Measurements from ENCODE around the gene MED20.

The MED20 gene, protein sequence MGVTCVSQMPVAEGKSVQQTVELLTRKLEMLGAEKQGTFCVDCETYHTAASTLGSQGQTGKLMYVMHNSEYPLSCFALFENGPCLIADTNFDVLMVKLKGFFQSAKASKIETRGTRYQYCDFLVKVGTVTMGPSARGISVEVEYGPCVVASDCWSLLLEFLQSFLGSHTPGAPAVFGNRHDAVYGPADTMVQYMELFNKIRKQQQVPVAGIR

DNA sequence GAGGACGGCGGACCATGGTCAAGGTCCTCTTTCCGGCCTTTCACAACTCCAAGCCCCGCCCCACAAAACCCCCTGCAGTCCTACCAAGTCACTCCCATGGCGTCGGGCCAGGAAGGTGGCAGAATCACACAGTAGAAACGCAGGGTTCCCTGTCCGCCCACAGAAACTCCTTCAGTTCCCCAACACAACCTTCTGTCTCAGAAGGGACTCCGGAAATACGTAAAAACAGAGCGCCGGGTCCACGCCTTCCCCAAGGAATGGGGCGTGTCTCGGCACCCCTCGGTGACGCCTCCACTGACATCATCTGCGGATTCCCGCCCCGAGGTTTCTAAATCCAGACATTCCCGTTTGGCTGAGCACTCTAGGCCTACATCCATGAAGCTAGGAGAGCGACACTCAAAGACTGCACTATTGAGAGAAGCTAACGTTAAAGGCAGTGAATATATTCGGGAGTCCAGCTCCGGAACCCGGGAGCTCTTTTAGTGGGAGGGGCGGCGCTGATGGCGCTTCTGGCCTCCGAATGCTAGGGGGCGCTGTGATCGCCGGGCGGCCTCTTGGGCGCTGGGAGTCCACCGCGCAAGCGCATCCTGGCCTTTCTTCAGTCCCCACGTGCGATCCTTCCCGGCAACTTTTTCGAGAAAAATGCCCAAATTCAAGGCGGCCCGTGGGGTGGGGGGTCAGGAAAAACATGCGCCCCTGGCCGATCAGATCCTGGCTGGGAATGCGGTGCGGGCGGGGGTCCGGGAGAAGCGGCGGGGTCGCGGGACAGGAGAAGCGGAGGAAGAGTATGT lies at the start of gene MED20, which contains the start of gene BYSL:
MED20 (minus strand) TSS at position 219 of the 791 bp plus-strand sequence; CDS start at position 98, 121 bp downstream.
BYSL (plus strand) TSS at position 579 of the 791 bp plus-strand sequence; CDS start at position 643, 64 bp downstream.
- peak within 1 kb of the TSS; percentile 92 for H3K4me3 ChIP-seq (ENCODE audit: low read length)
- H3K4me1 ChIP-seq (ENCODE audit: control insufficient read depth, insufficient read depth, low read length): peaks cover 44% of the 10 kb centered on the region
- peak; percentile 98 for DNase-seq (ENCODE audit: low read depth)
- H3K9me3 ChIP-seq (ENCODE audit: control insufficient read depth, low read length): no peaks in the 10 kb centered on the region
- no peaks in the 10 kb centered on the region for H3K27me3 ChIP-seq (replicated peaks; ENCODE audit: control insufficient read depth, insufficient read depth, low read length)
- peaks cover 8% of the 10 kb centered on the region for H3K36me3 ChIP-seq (ENCODE audit: control insufficient read depth, insufficient read depth, low read length, severe bottlenecking)
- H3K9ac ChIP-seq (ENCODE audit: low read length): peak within 1 kb of the TSS; percentile 96

DNA sequence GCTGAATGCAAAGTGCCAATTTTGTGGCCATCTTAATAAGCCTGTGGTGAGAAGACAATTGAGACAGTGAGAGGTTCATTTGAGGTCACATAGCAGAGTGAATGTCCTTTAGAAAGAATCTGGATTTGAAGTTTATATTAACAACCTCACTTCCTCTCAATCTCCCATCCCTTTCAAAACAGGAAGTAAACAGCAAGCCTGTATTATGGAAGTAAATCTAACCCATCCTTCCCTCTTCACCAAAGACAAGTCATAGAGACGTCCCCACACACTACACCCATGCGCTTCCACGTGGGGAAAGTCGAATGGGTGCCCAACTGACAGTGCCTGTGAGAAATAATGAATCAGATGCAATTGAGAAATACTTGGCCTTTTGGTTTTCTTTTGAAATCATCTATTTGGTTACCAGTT lies 49.5 kb upstream of the MED20 start:
- peak; percentile 63 for DNase-seq (ENCODE audit: low read depth)
- H3K9me3 ChIP-seq (ENCODE audit: control insufficient read depth, low read length): no peaks in the 10 kb centered on the region
- no peak overlapping the region for H3K9ac ChIP-seq (ENCODE audit: low read length)
- no peaks in the 10 kb centered on the region for H3K36me3 ChIP-seq (ENCODE audit: control insufficient read depth, insufficient read depth, low read length, severe bottlenecking)
- H3K4me1 ChIP-seq (ENCODE audit: control insufficient read depth, insufficient read depth, low read length): peaks cover 11% of the 10 kb centered on the region
- no peaks in the 10 kb centered on the region for H3K27me3 ChIP-seq (replicated peaks; ENCODE audit: control insufficient read depth, insufficient read depth, low read length)
- H3K4me3 ChIP-seq (ENCODE audit: low read length): no peak overlapping the region

DNA sequence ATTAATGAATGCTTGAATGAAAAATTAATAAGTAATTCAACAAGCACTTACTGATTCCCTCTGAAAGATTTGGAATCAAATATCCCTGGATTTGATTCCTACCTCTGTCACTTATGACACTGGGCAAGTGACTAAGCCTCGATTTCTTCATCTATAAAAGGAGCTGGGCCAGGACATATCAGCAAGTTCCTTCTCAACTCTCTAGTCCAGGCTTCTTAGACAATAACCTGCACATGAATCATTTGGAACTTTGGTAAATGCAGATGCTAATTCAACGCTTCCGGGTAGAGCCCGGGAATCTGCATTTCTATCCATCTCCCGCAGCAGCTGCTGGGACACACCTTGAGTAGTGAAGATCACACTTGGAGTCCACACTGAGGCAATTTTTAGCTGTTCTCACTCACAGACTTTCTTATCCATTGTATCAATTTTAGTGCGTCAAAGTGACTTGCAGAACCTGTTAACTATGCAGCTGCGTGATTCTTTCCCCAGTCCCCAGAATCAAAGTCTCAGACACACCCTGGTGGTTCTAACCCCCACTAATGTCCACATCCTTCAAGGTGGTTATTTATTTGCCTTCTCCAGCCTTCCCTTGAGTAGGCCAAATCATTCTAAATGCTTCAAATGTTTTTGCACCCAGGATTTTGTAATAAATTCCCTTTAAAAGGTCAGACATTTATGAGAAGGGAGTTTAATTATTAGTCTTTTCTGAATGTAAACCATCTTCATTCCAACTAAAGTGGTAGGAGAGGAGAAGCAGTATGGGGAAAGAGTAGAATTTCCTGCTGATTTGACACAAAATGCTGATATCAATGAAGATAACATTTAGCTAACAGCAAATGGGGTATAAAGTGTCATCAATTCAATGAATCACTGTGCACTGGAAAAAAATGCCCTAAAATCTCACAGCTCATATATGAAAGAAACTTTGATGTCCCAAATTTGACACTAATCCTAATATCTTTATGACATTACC lies 46.7 kb upstream of the MED20 start:
- Histone ChIP-seq H3K9ac (ENCODE audit: low read length) (no peak overlapping the region), H3K9me3 (ENCODE audit: control insufficient read depth, low read length) (no peaks in the 10 kb centered on the region), H3K4me1 (ENCODE audit: control insufficient read depth, insufficient read depth, low read length) (peaks cover 11% of the 10 kb centered on the region), H3K27me3 (replicated peaks; ENCODE audit: control insufficient read depth, insufficient read depth, low read length) (no peaks in the 10 kb centered on the region), H3K36me3 (ENCODE audit: control insufficient read depth, insufficient read depth, low read length, severe bottlenecking) (no peaks in the 10 kb centered on the region), H3K4me3 (ENCODE audit: low read length) (no peak overlapping the region)
- peak; percentile 29 for DNase-seq (ENCODE audit: low read depth)

DNA sequence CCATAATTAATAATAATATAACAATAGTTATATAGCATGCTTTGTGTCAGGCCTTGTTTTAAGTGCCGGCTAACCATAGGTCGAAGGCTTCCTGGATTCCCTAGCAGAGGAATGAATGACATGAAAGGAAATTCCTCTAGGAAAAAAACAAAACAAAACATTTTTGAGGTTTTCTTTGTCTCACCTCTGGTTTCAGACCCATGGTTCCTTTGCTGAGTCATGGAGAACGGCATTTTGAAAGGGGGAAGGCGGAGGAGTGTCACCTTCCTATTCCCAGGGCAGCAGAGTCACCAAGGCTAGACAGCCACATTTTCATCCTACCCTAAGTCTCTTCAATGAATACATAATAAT lies 46.0 kb upstream of the MED20 start:
- peak; percentile 41 for DNase-seq (ENCODE audit: low read depth)
- Histone ChIP-seq H3K27me3 (replicated peaks; ENCODE audit: control insufficient read depth, insufficient read depth, low read length) (no peaks in the 10 kb centered on the region), H3K36me3 (ENCODE audit: control insufficient read depth, insufficient read depth, low read length, severe bottlenecking) (no peaks in the 10 kb centered on the region), H3K4me1 (ENCODE audit: control insufficient read depth, insufficient read depth, low read length) (peaks cover 11% of the 10 kb centered on the region), H3K4me3 (ENCODE audit: low read length) (no peak overlapping the region), H3K9me3 (ENCODE audit: control insufficient read depth, low read length) (no peaks in the 10 kb centered on the region), H3K9ac (ENCODE audit: low read length) (no peak overlapping the region)

DNA sequence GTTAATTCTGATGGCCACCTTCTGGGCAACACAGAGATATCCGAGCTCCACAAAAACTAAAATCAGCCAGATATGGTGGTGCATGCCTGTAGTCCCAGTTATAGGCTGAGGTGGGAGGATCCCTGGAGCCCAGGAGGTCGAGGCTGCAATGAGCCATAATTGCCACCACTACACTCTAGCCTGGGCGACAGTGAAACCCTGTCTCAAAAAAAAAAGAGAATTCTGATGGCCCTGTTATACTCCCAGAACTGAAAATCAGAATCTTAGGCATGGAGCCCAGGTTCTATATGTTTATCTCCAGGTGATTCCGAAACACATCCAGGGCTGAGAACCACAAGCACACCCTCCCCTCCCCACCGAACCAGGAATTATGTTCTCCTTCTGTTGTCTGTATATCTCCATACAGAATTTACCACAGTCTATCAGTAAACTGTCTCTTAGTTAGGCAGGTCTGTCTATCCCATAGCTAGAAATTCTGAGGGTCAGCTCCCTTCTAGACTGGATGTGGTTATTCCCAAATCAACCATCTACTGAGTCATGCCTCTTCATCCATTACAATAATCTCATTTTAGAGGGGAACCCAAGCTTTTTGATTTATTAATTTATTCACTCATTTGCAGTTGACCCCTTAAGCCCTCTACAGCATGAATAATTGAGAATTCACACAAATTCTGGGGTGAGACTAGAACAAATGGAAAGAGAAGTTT lies 45.4 kb upstream of the MED20 start:
- H3K4me1 ChIP-seq (ENCODE audit: control insufficient read depth, insufficient read depth, low read length): peaks cover 14% of the 10 kb centered on the region
- no peak for DNase-seq (ENCODE audit: low read depth)
- H3K4me3 ChIP-seq (ENCODE audit: low read length): no peak overlapping the region
- no peaks in the 10 kb centered on the region for H3K27me3 ChIP-seq (replicated peaks; ENCODE audit: control insufficient read depth, insufficient read depth, low read length)
- H3K36me3 ChIP-seq (ENCODE audit: control insufficient read depth, insufficient read depth, low read length, severe bottlenecking): no peaks in the 10 kb centered on the region
- H3K9ac ChIP-seq (ENCODE audit: low read length): no peak overlapping the region
- no peaks in the 10 kb centered on the region for H3K9me3 ChIP-seq (ENCODE audit: control insufficient read depth, low read length)

DNA sequence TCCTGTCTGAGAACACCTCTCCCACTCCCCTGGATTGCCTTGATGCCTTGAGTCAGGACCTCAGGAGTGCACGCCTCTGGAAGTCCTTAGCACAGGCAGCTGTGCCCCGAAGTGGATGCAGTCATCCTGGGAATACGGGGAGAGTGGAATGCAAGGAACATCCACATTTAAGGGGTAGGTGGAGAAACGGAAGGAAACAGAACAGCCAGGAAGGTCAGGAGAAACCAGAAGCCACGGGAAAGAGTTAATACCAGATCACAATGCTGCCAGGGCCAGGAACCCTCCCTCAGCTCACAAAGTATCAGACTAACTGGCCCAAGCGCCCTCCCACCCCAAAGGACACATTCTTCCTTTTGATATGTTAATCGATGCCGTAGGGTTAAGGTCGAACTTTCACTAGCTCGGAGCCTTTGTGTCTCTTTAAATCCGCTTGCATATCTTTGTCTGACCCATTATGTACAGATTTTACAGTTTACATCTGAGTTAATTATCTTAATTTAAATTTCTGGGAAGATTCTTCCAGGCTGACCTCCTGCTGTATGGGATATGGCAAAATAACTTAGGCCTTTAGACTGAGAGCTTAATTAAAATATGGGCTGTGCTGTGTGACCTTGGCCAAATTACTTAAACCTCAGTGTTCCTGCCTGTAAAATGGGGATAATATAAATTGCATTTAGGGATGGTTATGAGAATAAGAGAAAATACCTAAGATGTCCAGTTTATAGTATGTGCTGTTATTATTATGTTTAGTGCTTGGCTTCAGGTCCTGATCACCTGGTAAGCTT lies 44.7 kb upstream of the MED20 start:
- Histone ChIP-seq H3K9ac (ENCODE audit: low read length) (no peak overlapping the region), H3K36me3 (ENCODE audit: control insufficient read depth, insufficient read depth, low read length, severe bottlenecking) (no peaks in the 10 kb centered on the region), H3K4me1 (ENCODE audit: control insufficient read depth, insufficient read depth, low read length) (peaks cover 8% of the 10 kb centered on the region), H3K4me3 (ENCODE audit: low read length) (no peak overlapping the region), H3K27me3 (replicated peaks; ENCODE audit: control insufficient read depth, insufficient read depth, low read length) (no peaks in the 10 kb centered on the region), H3K9me3 (ENCODE audit: control insufficient read depth, low read length) (no peaks in the 10 kb centered on the region)
- DNase-seq (ENCODE audit: low read depth): no peak

DNA sequence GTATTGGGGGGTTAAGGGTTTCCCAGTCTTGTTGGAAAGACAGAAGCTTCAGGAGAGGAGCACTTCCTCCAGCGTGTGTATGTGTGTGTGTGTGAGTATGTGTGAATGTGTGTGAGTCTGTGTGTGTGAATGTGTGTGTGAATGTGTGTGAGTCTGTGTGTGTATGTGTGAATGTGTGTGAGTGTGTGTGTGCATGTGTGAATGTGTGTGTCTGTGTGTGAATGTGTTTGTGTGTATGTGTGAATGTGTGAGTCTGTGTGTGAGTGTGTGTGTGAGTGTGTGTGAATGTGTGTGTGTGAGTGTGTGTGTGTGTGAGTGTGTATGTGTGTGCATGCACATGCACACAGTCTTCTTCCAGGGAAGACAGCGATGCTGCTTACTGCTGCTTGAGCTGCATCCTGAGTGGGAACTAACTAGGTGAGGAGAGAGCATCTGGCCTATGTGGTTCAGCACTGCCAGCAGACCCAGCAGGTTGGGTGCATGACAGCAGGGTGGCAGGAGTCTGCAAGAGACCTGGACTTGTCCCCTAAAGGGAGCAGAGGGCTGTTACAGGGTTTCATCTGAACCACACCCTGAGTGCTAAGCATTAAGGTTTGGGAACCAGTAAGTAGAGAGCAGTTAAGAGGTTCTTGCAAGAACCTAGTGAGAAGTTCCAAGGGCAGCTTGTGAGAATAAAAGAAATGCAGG lies 43.4 kb upstream of the MED20 start:
- Histone ChIP-seq H3K4me1 (ENCODE audit: control insufficient read depth, insufficient read depth, low read length) (peaks cover 3% of the 10 kb centered on the region), H3K36me3 (ENCODE audit: control insufficient read depth, insufficient read depth, low read length, severe bottlenecking) (no peaks in the 10 kb centered on the region), H3K4me3 (ENCODE audit: low read length) (no peak overlapping the region), H3K27me3 (replicated peaks; ENCODE audit: control insufficient read depth, insufficient read depth, low read length) (no peaks in the 10 kb centered on the region), H3K9me3 (ENCODE audit: control insufficient read depth, low read length) (no peaks in the 10 kb centered on the region), H3K9ac (ENCODE audit: low read length) (no peak overlapping the region)
- DNase-seq (ENCODE audit: low read depth): no peak

DNA sequence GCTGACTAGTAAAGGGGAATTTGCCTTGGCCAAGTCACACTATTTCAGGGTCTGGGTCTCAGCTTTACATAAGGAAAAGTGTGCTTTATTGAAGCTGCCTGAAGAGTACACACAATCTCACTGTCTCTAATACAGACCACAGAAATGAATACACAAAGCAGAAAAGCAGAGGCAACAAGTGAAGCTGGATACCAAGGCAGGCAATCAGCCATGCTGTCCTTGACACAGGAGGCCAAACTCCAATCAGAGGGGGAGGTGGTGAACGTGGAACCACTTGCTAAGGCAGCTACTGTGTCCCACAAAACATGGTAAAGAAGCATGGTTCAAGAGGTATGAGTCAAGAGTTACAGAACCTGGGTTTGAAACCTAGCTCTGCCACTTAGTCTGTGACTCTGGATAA lies 42.4 kb upstream of the MED20 start:
- Histone ChIP-seq H3K4me1 (ENCODE audit: control insufficient read depth, insufficient read depth, low read length) (peaks cover 3% of the 10 kb centered on the region), H3K27me3 (replicated peaks; ENCODE audit: control insufficient read depth, insufficient read depth, low read length) (no peaks in the 10 kb centered on the region), H3K4me3 (ENCODE audit: low read length) (no peak overlapping the region), H3K9ac (ENCODE audit: low read length) (no peak overlapping the region), H3K9me3 (ENCODE audit: control insufficient read depth, low read length) (no peaks in the 10 kb centered on the region), H3K36me3 (ENCODE audit: control insufficient read depth, insufficient read depth, low read length, severe bottlenecking) (no peaks in the 10 kb centered on the region)
- no peak for DNase-seq (ENCODE audit: low read depth)

DNA sequence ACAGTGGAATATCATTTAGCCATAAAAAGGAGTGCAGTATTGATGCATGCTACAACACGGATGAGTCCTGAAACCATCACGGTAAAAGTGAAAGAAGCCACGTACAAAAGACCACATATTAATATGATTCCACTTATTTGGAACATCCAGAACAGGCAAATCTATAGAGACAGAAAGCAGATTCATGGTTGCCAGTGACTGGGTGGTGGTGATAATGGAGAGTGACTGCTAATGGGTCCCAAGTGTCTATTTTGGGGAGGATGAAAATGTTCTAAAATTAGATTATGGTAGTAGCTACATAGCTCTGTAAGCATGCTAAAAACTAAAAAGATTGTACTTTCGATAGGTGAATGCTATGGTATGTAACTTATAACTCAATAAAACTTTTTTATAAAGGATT lies 39.1 kb upstream of the MED20 start:
- Histone ChIP-seq H3K9ac (ENCODE audit: low read length) (no peak overlapping the region), H3K27me3 (replicated peaks; ENCODE audit: control insufficient read depth, insufficient read depth, low read length) (no peaks in the 10 kb centered on the region), H3K9me3 (ENCODE audit: control insufficient read depth, low read length) (no peaks in the 10 kb centered on the region), H3K4me3 (ENCODE audit: low read length) (no peak overlapping the region), H3K36me3 (ENCODE audit: control insufficient read depth, insufficient read depth, low read length, severe bottlenecking) (no peaks in the 10 kb centered on the region), H3K4me1 (ENCODE audit: control insufficient read depth, insufficient read depth, low read length) (peaks cover 3% of the 10 kb centered on the region)
- DNase-seq (ENCODE audit: low read depth): no peak

Measured in adipocyte (in vitro differentiated cells).